H1 (cell line): ENCODE results near the gene LDLRAP1. TPM values are rescaled to one million over a fixed set of nuclear protein-coding genes. Genes with fewer than 3 reads are reported as not detected.

Experiments used
- CTCF ChIA-PET: fragments of 300-600 bp; sonication (Branson Sonifier 250); formaldehyde crosslinking; loops from one replicate; lab custom pipeline; 2021; ENCODE audit not compliant: partially characterized antibody; lab: Charles Lee
- POLR2A ChIA-PET: fragments of 300-600 bp; sonication (Branson Sonifier 250); formaldehyde crosslinking; loops from one replicate; lab custom pipeline; 2021; ENCODE audit warnings: inconsistent platforms; ENCODE audit not compliant: partially characterized antibody; lab: Charles Lee
- DNase-seq, 2 experiments: peaks; one replicate each; pipeline versions ENCODE4 v3.0.0 to v3.0.0-alpha.2; 2010 to 2022; ENCODE audit warnings: low spot score in 2 of 2, low read depth in 1 of 2, mixed read lengths in 1 of 2
- FAIRE-seq: peaks from 2 replicates; lab custom pipeline; 2011; peaks lifted over from hg19 to GRCh38; lab: Jason Lieb, UNC
- H2AFZ ChIP-seq: 2 replicates; pipeline ENCODE4 v1.8.1; 2012; ENCODE audit warnings: low read length, inconsistent platforms
- H2AK5ac ChIP-seq: 2 replicates; pipeline ENCODE4 v1.6.1; 2013; ENCODE audit warnings: low read depth, low read length
- H2BK120ac ChIP-seq: replicated peaks from 2 replicates; pipeline ENCODE3; 2013; ENCODE audit warnings: low read depth, low read length, inconsistent platforms
- H2BK12ac ChIP-seq: 2 replicates; pipeline ENCODE4 v1.6.1; 2013; ENCODE audit warnings: low read depth, low read length
- H2BK15ac ChIP-seq: 2 replicates; pipeline ENCODE4 v1.6.1; 2013; ENCODE audit warnings: low read length
- H2BK20ac ChIP-seq: 2 replicates; pipeline ENCODE4 v1.6.1; 2013; ENCODE audit warnings: low read length
- H2BK5ac ChIP-seq: 2 replicates; pipeline ENCODE4 v1.6.1; 2013; ENCODE audit warnings: low read depth, low read length
- H3K14ac ChIP-seq: 2 replicates; pipeline ENCODE4 v1.6.1; 2013; ENCODE audit warnings: inconsistent platforms; ENCODE audit not compliant: insufficient read length
- H3K18ac ChIP-seq: 2 replicates; pipeline ENCODE4 v1.6.1; 2013; ENCODE audit warnings: low read length; ENCODE audit errors: extremely low read depth
- H3K23ac ChIP-seq: 2 replicates; pipeline ENCODE4 v1.6.1; 2013; ENCODE audit warnings: inconsistent platforms; ENCODE audit not compliant: insufficient read length
- H3K23me2 ChIP-seq: 2 replicates; pipeline ENCODE4 v1.6.1; 2013; ENCODE audit warnings: low read depth, low read length
- H3K27ac ChIP-seq: 2 replicates; pipeline ENCODE4 v1.6.1; 2011; ENCODE audit warnings: low read depth, low read length, inconsistent platforms
- H3K27me3 ChIP-seq, 4 experiments: replicated peaks in 1 of 4; 1 replicate in 1 of 4; 2 replicates in 3 of 4; pipeline versions ENCODE4 v1.6.1 to v1.8.1; 2011 to 2013; ENCODE audit warnings: low read length in 3 of 4, mild to moderate bottlenecking in 3 of 4, inconsistent platforms in 2 of 4, mixed read lengths in 2 of 4, moderate library complexity in 1 of 4; ENCODE audit not compliant: control insufficient read depth in 3 of 4, insufficient read depth in 3 of 4; ENCODE audit errors: extremely low read depth in 1 of 4
- H3K36me3 ChIP-seq, 4 experiments: 2 replicates each; pipeline versions ENCODE4 v1.6.1 to v1.8.1; 2011 to 2013; ENCODE audit warnings: mild to moderate bottlenecking in 4 of 4, low read length in 3 of 4, moderate library complexity in 2 of 4, control low read depth in 1 of 4, inconsistent platforms in 1 of 4; ENCODE audit not compliant: insufficient read depth in 4 of 4, control insufficient read depth in 2 of 4
- H3K4ac ChIP-seq: replicated peaks from 2 replicates; pipeline ENCODE3; 2013; ENCODE audit warnings: low read length, low read depth, mixed read lengths, inconsistent platforms; ENCODE audit not compliant: insufficient read length
- H3K4me1 ChIP-seq, 4 experiments: replicated peaks in 1 of 4; 1 replicate in 1 of 4; 2 replicates in 3 of 4; pipeline versions ENCODE4 v1.6.1 to v1.8.1; 2011 to 2013; ENCODE audit warnings: low read length in 3 of 4, inconsistent platforms in 2 of 4, mixed read lengths in 1 of 4; ENCODE audit not compliant: insufficient read depth in 4 of 4, control insufficient read depth in 3 of 4
- H3K4me2 ChIP-seq, 2 experiments: 2 replicates each; pipeline versions ENCODE4 v1.6.1 to v1.8.1; 2011 to 2013; ENCODE audit warnings: low read depth in 2 of 2, low read length in 2 of 2, control low read depth in 1 of 2, inconsistent platforms in 1 of 2, mild to moderate bottlenecking in 1 of 2; ENCODE audit not compliant: insufficient read depth in 1 of 2
- H3K4me3 ChIP-seq, 4 experiments: fragments of 200-600, 300-600 bp in 1 of 4; sonication (generic), shearing (Covaris generic), sonication (Bioruptor Twin) in 1 of 4; 2 replicates each; pipeline versions ENCODE4 v1.5.1 to v1.8.1; 2011 to 2016; ENCODE audit warnings: low read length in 4 of 4, low read depth in 3 of 4, control low read depth in 2 of 4, inconsistent platforms in 2 of 4, mild to moderate bottlenecking in 2 of 4, mixed read lengths in 1 of 4, moderate library complexity in 1 of 4; ENCODE audit not compliant: insufficient read depth in 2 of 4; ENCODE audit errors: extremely low read depth in 1 of 4
- H3K56ac ChIP-seq: replicated peaks from 2 replicates; pipeline ENCODE3; 2013; ENCODE audit warnings: low read depth, mild to moderate bottlenecking, mixed read lengths, low read length, inconsistent platforms; ENCODE audit not compliant: insufficient read length
- H3K79me1 ChIP-seq: 2 replicates; pipeline ENCODE4 v1.6.1; 2013; ENCODE audit warnings: low read depth, low read length, control low read depth
- H3K79me2 ChIP-seq, 2 experiments: 2 replicates each; pipeline versions ENCODE4 v1.6.1 to v1.8.1; 2012 to 2013; ENCODE audit warnings: low read length in 2 of 2, mild to moderate bottlenecking in 2 of 2, inconsistent platforms in 1 of 2; ENCODE audit not compliant: insufficient read depth in 2 of 2, control insufficient read depth in 1 of 2
- H3K9ac ChIP-seq, 4 experiments: replicated peaks in 1 of 4; 1 replicate in 1 of 4; 2 replicates in 3 of 4; pipeline versions ENCODE4 v1.6.1 to v1.8.1; 2011 to 2013; ENCODE audit warnings: low read depth in 3 of 4, low read length in 3 of 4, control low read depth in 2 of 4, mild to moderate bottlenecking in 2 of 4, moderate library complexity in 2 of 4, inconsistent platforms in 1 of 4; ENCODE audit errors: extremely low read depth in 1 of 4
- H3K9me3 ChIP-seq, 2 experiments: 2 replicates each; pipeline versions ENCODE4 v1.6.1 to v1.8.1; 2012 to 2013; ENCODE audit warnings: mild to moderate bottlenecking in 2 of 2, moderate library complexity in 2 of 2, control low read depth in 1 of 2, inconsistent platforms in 1 of 2, low read depth in 1 of 2, low read length in 1 of 2, mixed read lengths in 1 of 2; ENCODE audit not compliant: insufficient read depth in 2 of 2
- H4K20me1 ChIP-seq, 2 experiments: replicated peaks in 1 of 2; 2 replicates each; pipeline versions ENCODE3 to v1.8.1; 2011 to 2013; ENCODE audit warnings: inconsistent platforms in 2 of 2, low read length in 2 of 2, mild to moderate bottlenecking in 1 of 2; ENCODE audit not compliant: insufficient read depth in 2 of 2, control insufficient read depth in 1 of 2
- H4K5ac ChIP-seq: 2 replicates; pipeline ENCODE4 v1.6.1; 2013; ENCODE audit warnings: low read length, low read depth, mixed read lengths, inconsistent platforms; ENCODE audit not compliant: insufficient read length
- H4K8ac ChIP-seq: 2 replicates; pipeline ENCODE4 v1.8.0; 2013; ENCODE audit warnings: mild to moderate bottlenecking, moderate library complexity, low read length, inconsistent platforms; ENCODE audit not compliant: insufficient read depth; ENCODE audit errors: extremely low read depth
- H4K91ac ChIP-seq: replicated peaks from 2 replicates; pipeline ENCODE3; 2013; ENCODE audit warnings: low read length, mixed read lengths, inconsistent platforms; ENCODE audit not compliant: insufficient read length
- ASH2L ChIP-seq: fragments of 200-600, 300-600 bp; sonication (generic); IDR thresholded peaks from one replicate; pipeline ENCODE4 v1.7.1; 2017; ENCODE audit warnings: low read length
- CBX5 ChIP-seq: fragments of 300-800, 300-1000 bp; sonication (generic); IDR thresholded peaks from 2 replicates; pipeline ENCODE4 v1.7.1; 2016; ENCODE audit warnings: antibody characterized with exemption, low read length, low read depth
- CREB1 ChIP-seq: IDR thresholded peaks from 2 replicates; pipeline ENCODE4 v1.6.1; 2012; ENCODE audit warnings: inconsistent platforms
- CTBP2 ChIP-seq: IDR thresholded peaks from 2 replicates; pipeline ENCODE4 v1.7.0; 2011; ENCODE audit warnings: borderline replicate concordance, mild to moderate bottlenecking, moderate library complexity, mixed read lengths, low read length; ENCODE audit not compliant: insufficient read depth, insufficient read length
- CTCF ChIP-seq, 3 experiments: IDR thresholded peaks; 1 replicate in 2 of 3; 2 replicates in 1 of 3; pipeline versions ENCODE4 v1.5.1 to v1.6.1; 2011; ENCODE audit warnings: low read length in 3 of 3, mild to moderate bottlenecking in 3 of 3, inconsistent platforms in 2 of 3, low read depth in 1 of 3, moderate library complexity in 1 of 3; ENCODE audit not compliant: insufficient read depth in 1 of 3; ENCODE audit errors: control extremely low read depth in 1 of 3
- E2F6 ChIP-seq: IDR thresholded peaks from 2 replicates; pipeline ENCODE4 v1.6.1; 2012; ENCODE audit warnings: inconsistent platforms
- HDAC6 ChIP-seq: IDR thresholded peaks from one replicate; pipeline ENCODE4 v1.7.1; 2012; ENCODE audit warnings: low read depth, mild to moderate bottlenecking, inconsistent platforms, low read length, moderate library complexity
- JUN ChIP-seq: IDR thresholded peaks from 2 replicates; pipeline ENCODE4 v1.6.1; 2011; ENCODE audit warnings: low read depth, mild to moderate bottlenecking, improper control_type of control experiment, low read length
- NANOG ChIP-seq: IDR thresholded peaks from 2 replicates; pipeline ENCODE4 v1.6.1; 2011; ENCODE audit warnings: low read length, low read depth, mild to moderate bottlenecking, inconsistent platforms; ENCODE audit not compliant: insufficient read depth, poor library complexity, severe bottlenecking
- POU5F1 ChIP-seq: IDR thresholded peaks from 2 replicates; pipeline ENCODE4 v1.6.1; 2011; ENCODE audit warnings: low read depth, mild to moderate bottlenecking, low read length, moderate library complexity
- WGBS, 2 experiments: shearing (Covaris generic) in 1 of 2; methylation state at CpG; one replicate each; pipeline versions ENCODE4 v1.1.6 to v1.1.7; 2013 to 2015; ENCODE audit warnings: low lambda C conversion rate in 2 of 2, mixed read lengths in 2 of 2, inconsistent platforms in 1 of 2, low coverage in 1 of 2, missing lambda C conversion rate in 1 of 2; ENCODE audit not compliant: insufficient replicate concordance in 2 of 2, insufficient coverage in 1 of 2, insufficient read length in 1 of 2; ENCODE audit errors: extremely low coverage in 1 of 2, missing lambda C conversion rate in 1 of 2; 5-methylcytosine and 5-hydroxymethylcytosine counted together
- polyA plus RNA-seq, 7 experiments: library from polyadenylated mRNA; depleted of rRNA in 3 of 7; stranded (reverse) in 5 of 7; unstranded in 2 of 7; fragments of >200 nt in 5 of 7; fragments of 200-250 nt in 2 of 7; gene quantifications; 1 replicate in 5 of 7; 2 replicates in 1 of 7; 4 replicates in 1 of 7; pipeline versions ENCODE4 v1.2.1 to v1.2.3, GENCODE V29; 2011 to 2013; ENCODE audit warnings: missing spikeins in 2 of 7, mixed read lengths in 2 of 7
- total RNA-seq: library from RNA; stranded (reverse); fragmentation: NEBNext Ultra II Directional; extraction: Animal tissue kit (Norgen Biotek cat#: 25700); gene quantifications from 2 replicates; pipeline ENCODE4 v1.2.1, GENCODE V29; 2021

Gene LDLRAP1
- total and polyA plus RNA-seq, 2 of the 8 experiments (the other 6 are each of a cell fraction or from before 2014, with no cell fraction given): 12.8 to 13.2 TPM

GRCh38 chr1:25544819-25545218 lies 1.4 kb downstream of the LDLRAP1 start:
- H4K8ac ChIP-seq: no peak overlapping the region; the same call in 1 of the 2 replicates
- H3K23ac ChIP-seq: no peak overlapping the region
- H3K14ac ChIP-seq: no peak overlapping the region
- H2BK15ac ChIP-seq: no peak overlapping the region
- H3K56ac ChIP-seq: no peak overlapping the region
- H3K4me2 ChIP-seq: peak overlapping the region; percentile 82 to 83
- H2AK5ac ChIP-seq: no peak overlapping the region
- no peak overlapping the region for H3K4ac ChIP-seq
- peak overlapping the region in 3 of 4 experiments; percentile 63 to 79 (median 63); a peak in 6 of 8 replicates for H3K4me3 ChIP-seq
- no peak overlapping the region for H2BK5ac ChIP-seq
- DNase-seq (no peak), FAIRE-seq (no peak)
- no peak overlapping the region for H3K18ac ChIP-seq
- H2AFZ ChIP-seq: no peak overlapping the region
- H4K20me1 ChIP-seq: peaks cover 2 to 6% of the 10 kb centered on the region in 2 experiments
- H3K9me3 ChIP-seq: no peaks in the 10 kb centered on the region
- no peak overlapping the region for H2BK20ac ChIP-seq
- H4K91ac ChIP-seq: no peak overlapping the region
- WGBS, 2 experiments: 79% methylated on average over 5 of the region's 6 CpGs; no CpG with 5 or more reads in 1 of the 2 experiments
- POLR2A ChIA-PET: interaction anchor here (1.0 kb wide), 1 partner anchor 39 kb away, joined by 4 read pairs; no protein-coding TSS in a partner anchor
- no peak overlapping the region for H3K9ac ChIP-seq
- CTCF ChIA-PET: interaction anchor here (1.4 to 7.7 kb wide), 6 partner anchors 21 to 65 kb away, joined by 3 to 34 read pairs (median 5); no protein-coding TSS in a partner anchor
- H4K5ac ChIP-seq: no peak overlapping the region
- no peak overlapping the region for H3K27ac ChIP-seq
- no peak overlapping the region for H2BK12ac ChIP-seq
- H3K36me3 ChIP-seq: no peaks in the 10 kb centered on the region
- peaks cover 5% of the 10 kb centered on the region; the same call in 1 of the 2 replicates for H3K23me2 ChIP-seq
- H3K4me1 ChIP-seq: peaks cover 0 to 9% (median 5%) of the 10 kb centered on the region in 4 experiments; a peak in 4 of 7 replicates
- H3K79me2 ChIP-seq: no peaks in the 10 kb centered on the region
- H3K79me1 ChIP-seq: no peaks in the 10 kb centered on the region; the same call in 1 of the 2 replicates
- peaks cover 0 to 5% (median 3%) of the 10 kb centered on the region in 4 experiments; a peak in 5 of 7 replicates for H3K27me3 ChIP-seq
- no peak overlapping the region for H2BK120ac ChIP-seq
- TF ChIP-seq NANOG (no peak), ASH2L (no peak), CREB1 (no peak), CBX5 (no peak), HDAC6 (no peak), POU5F1 (no peak), CTBP2 (no peak), CTCF (IDR thresholded peaks at IDR 0.05; ENCODE audit: control extremely low read depth in 1 of 3, insufficient read depth in 1 of 3, low read depth in 1 of 3, low read length in 3 of 3) (no peak), E2F6 (no peak), JUN (no peak)
